HG03457 (cell line): ENCODE data around the gene MAN2B2.
A peak's percentile ranks its signal among the peaks of the same experiment; 100 is the strongest.
"Not testable (repeated sequence)": the region's sequence is repeated elsewhere in the genome, so short reads cannot be mapped to it uniquely, and the experiment has no call there.

ENCODE experiments used
- ATAC-seq: cut with Tn5 transposase; IDR thresholded peaks from one replicate; pipeline ENCODE4 v1.9.1; 2021; ENCODE audit warnings: moderate number of reproducible peaks; ENCODE audit not compliant: unreplicated experiment

Gene MAN2B2

GRCh38 chr4:6640292-6641163 is 65.5 kb downstream of the MAN2B2 start, which contains the start of gene MRFAP1:
Gene MRFAP1 (plus strand): TSS chr4:6640685. CDS start chr4:6640863, 178 bp downstream.
- peak; percentile 66 for ATAC-seq

GRCh38 chr4:6641164-6641970 is 66.4 kb downstream of the MAN2B2 start:
- peak; percentile 13 for ATAC-seq

GRCh38 chr4:6641971-6642320 is 67.0 kb downstream of the MAN2B2 start:
- no peak for ATAC-seq

GRCh38 chr4:6643141-6643847 is 68.3 kb downstream of the MAN2B2 start:
- no peak for ATAC-seq

- ATAC-seq = no peak
These were observed 70.0 kb downstream of the MAN2B2 start for GRCh38 chr4:6644792-6645530.

GRCh38 chr4:6647169-6647568 is 72.2 kb downstream of the MAN2B2 start:
- no peak for ATAC-seq

GRCh38 chr4:6647582-6648230 is 72.7 kb downstream of the MAN2B2 start:
- no peak for ATAC-seq

GRCh38 chr4:6649216-6649615 is 74.2 kb downstream of the MAN2B2 start:
- ATAC-seq = no peak

GRCh38 chr4:6654211-6654610 is 79.2 kb downstream of the MAN2B2 start:
- ATAC-seq = not testable (repeated sequence)

- not testable (repeated sequence) for ATAC-seq
These were observed 80.3 kb downstream of the MAN2B2 start for GRCh38 chr4:6655291-6655690.

GRCh38 chr4:6655924-6656323 is 80.9 kb downstream of the MAN2B2 start:
- ATAC-seq = no peak

GRCh38 chr4:6657242-6658208 is 82.5 kb downstream of the MAN2B2 start:
- ATAC-seq = no peak

GRCh38 chr4:6658209-6658595 is 83.2 kb downstream of the MAN2B2 start:
- ATAC-seq = no peak

- ATAC-seq = no peak
These were observed 83.6 kb downstream of the MAN2B2 start for GRCh38 chr4:6658597-6659075.

- no peak for ATAC-seq
These were observed 84.9 kb downstream of the MAN2B2 start for GRCh38 chr4:6659897-6660296.

- ATAC-seq = no peak
These were observed 85.4 kb downstream of the MAN2B2 start for GRCh38 chr4:6660430-6660829.

GRCh38 chr4:6662591-6662990 is 87.6 kb downstream of the MAN2B2 start:
- ATAC-seq = no peak

- ATAC-seq = no peak
These were observed 88.8 kb downstream of the MAN2B2 start for GRCh38 chr4:6663596-6664393.
